Stimulated activated CD4-positive, alpha-beta T cell treated with anti-CD3 and anti-CD28 coated beads, Interleukin-4, amount 100 ng/mL, for 1 hour (primary cell): ENCODE data around the gene OCIAD2.
"Not testable (repeated sequence)": the region's sequence is repeated elsewhere in the genome, so short reads cannot be mapped to it uniquely, and the experiment has no call there.

Source experiments
- DNase-seq: peaks from one replicate; pipeline ENCODE4 v3.0.0-alpha.2; 2020

Gene OCIAD2, protein sequence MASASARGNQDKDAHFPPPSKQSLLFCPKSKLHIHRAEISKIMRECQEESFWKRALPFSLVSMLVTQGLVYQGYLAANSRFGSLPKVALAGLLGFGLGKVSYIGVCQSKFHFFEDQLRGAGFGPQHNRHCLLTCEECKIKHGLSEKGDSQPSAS

DNA sequence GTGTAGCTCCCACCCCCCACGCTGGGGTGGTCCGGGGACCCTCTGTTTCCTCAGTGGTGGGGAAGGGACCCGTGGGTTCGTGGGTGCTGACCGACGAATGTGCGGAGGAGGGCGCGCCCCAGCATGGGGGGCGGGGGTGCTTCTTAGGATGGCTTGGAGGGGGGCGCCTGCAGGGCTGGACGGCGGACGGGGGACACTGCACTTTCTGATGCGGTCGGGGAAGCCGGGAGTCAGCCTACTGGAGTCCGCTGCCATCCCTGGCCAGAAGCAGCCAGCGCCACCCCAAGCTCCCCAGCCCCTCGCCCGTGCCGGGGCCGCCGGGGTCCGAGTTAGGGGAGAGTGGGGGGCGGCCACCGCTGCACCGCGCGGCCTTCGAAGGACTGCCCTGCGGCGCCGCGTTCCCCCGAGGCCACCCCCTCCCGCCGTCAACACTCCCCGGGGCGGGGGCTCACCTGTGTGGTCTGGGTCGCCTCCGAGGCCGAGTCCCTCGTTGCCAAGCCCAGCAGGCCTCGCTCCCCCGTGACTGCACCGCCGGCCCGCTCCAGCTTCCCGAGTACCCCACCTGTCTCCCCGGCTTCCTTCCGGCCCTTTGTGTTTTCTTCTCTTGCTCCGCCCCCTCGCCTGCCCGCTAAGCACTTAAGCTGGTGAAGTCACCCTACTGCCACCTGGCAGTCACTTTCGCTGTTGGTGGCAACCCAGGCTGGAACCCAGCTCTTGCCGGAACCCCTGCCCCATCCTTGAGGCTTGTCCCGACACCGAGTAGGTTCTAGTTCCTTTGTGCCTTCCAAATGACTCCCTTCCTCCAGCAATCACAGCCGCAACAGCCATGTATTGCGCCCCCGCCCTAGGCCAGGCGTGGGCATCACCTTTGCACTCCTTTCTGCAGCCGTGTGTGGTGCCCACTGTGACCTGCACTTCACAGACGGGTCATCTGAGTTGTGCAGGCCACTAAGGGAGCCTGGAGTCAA lies at the start of gene OCIAD2:
Gene OCIAD2, minus strand, starts transcription at position 569 of the 968 bp plus-strand sequence. CDS start 2,225 bp downstream, outside the sequence.
- DNase-seq: peak; percentile 80

DNA sequence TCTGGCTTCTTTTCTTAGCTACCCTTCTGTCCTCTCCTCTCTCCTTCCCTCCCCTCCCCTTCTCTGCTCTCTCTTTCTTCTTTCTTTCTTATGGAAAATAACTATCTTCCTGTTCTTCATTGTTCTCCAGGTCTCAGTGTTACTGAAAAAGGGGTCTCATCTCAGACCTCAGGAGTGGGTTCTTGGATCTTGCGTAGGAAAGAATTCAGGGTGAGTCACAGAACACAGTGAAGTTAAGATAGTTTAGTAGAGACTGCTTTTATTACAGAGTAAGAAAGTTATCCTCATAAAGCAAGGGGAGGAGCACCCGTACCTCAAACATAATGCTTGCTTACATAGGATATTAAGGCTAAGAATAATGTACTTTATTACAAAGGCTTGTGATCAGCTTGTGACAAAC lies 47.7 kb upstream of the OCIAD2 start:
- DNase-seq: no peak

DNA sequence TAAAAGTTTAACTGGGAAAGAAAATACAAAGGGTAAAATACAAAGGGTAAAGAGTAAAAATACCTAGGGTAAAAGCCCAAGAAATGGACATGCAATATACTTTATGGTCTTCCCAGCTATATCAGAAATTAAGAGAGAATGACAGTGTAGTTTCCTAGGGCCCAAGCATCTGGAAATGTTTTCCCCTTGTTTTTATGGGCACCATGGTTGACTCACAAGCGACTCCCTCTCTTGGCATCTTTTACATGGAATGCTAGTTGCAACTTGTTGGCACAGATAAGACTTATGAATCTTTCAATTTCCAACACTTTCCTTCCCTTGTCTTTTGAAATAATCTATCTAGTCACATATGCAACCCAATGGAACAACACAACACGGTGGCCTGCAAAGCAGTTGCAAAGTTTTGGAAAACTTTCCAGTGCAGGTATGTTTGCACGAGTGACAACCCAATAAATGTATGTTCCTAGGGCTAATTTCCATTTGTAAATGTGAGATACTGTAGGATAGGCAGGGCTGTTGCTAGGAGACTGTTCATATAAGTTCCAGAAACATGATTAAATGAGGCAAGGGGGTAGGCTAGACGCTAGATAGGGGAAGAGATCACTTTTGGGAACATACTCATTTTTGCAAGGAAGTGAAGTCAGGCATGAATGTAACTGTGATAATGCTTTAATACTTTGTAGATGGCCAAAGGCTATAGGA lies 43.1 kb upstream of the OCIAD2 start:
- no peak for DNase-seq

DNA sequence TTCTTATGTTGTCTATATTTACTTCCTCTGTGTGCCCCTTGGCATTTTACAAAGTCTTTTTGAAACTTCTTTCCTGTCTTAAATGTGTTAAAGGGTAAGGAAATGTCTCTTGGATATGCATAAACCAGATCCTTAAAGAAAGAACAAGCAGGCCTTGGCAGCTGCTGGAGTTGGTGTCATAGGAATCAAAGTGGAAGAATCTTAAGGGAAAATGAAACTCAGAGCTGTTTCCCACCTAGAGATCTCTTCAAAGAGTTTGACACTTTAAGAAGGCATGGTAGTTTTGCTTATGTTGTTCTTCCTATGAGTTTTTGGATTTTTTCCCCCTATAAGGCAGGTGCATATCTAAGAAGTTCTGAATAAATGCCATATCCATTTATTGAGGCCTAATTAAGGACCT lies 42.5 kb upstream of the OCIAD2 start:
- DNase-seq: no peak

DNA sequence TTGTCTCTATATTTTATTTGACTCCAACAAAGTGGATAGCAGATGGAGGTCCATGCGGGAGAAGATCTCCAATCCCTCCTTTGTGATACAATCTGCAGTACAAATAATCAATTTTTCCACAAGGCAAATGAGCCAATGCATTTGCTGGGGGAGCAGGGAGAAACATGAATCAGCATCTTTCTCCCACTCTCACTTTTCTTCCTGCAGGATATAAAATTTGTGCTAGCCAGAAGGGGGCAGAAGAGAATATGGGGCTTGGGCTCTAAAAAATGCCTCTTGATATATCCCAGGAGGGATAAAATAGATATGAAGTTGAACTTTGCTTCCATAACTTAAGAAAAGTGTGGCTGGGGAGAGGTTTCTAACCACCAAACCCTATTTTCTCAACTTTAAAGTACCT lies 41.2 kb upstream of the OCIAD2 start:
- no peak for DNase-seq

DNA sequence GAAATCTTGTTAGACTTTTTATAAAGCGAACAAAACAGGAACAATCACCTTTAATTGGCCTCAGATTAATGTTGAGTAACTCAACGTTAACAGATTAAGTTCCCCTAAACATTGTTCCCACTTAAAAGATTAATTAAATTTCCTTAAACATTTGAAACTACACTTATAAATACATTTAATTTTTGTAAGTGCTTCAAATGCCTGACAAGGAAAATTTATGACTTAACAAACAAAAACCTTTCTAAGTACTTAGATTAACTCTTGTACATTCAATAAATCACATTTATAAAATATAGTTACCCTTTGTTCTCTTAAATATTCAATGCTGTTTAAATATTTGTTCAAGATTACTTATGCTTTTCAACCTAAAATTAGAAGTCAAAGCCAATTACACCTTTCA lies 39.4 kb upstream of the OCIAD2 start:
- DNase-seq: no peak

DNA sequence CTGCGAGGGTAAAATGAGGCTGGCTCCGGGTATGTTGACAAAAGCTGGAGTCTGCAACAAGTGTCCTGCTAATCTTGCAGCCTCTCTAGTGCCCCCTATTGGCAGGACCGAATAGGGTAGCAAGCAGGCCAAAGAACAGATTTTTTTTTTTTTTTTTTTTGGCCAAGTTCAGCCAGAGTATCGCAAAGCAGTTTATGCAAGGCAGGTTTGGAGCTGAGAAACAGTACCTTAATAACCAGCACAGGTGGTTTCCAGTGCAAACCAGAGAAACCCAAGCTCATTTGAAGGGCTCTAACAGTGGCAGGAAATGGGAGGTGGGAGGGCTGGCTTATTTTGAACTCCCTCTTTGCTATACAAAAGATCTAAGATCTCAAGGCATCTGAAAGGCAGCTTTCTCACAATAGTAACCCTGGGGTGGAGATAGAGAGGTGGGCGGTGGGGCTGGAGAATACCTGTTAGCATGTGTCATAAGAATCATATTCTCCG lies 38.2 kb upstream of the OCIAD2 start:
- peak; percentile 25 for DNase-seq

DNA sequence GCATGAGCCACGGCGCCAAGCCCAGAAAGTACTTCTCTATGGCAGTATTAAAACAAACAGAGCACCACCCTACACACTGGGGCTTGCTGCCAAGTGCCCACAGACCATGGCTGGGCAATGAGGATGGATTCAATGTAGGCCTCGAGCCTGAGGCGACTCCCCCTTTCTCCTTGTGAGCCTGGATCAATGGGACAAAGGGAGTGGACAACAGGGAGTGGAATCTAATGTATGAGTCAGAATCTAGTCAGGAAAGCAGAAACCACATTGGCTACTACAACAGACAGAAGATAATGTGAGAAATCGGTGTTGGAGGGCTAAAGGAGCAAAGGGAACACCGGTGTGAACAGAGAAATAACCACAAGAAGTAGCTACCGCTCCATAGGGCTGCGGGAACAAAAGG lies 37.7 kb upstream of the OCIAD2 start:
- DNase-seq: no peak

DNA sequence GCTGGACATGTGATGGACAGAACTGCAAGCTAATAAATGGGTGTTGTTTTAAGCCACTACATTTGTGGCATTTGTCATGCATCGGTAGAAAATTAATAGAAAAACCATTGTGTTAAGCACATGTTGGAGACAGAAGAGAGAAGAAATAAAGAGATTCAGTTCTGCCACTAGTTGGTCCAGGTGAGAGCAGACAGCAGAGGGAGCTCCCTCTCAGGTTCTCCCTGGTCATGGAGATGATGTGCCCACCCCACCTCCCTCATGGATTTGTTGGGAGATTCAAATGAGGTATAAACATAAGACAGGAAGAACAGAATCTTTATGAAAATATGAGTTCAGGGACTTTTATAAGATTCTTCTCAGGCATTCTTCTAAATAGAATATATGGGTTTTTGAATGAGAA lies 36.8 kb upstream of the OCIAD2 start:
- DNase-seq: no peak

DNA sequence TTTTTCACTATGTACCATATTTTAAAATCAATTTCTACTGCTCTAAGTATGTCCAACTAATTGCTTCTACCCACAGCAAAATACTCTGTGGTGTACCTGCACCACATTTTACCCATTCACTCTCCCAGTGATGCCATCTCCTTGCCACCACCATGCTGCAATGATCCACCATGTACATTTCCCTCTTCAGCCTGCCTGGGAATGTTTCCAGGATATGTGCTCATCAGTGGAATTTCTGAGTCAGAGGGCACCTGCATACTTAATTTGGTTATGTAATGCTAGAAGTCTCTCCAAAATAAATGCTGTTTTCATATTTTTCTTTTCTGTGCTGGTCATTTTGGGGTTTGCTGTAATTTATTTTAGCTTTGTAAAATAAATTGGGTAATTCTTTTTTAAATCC lies 33.2 kb upstream of the OCIAD2 start:
- no peak for DNase-seq

DNA sequence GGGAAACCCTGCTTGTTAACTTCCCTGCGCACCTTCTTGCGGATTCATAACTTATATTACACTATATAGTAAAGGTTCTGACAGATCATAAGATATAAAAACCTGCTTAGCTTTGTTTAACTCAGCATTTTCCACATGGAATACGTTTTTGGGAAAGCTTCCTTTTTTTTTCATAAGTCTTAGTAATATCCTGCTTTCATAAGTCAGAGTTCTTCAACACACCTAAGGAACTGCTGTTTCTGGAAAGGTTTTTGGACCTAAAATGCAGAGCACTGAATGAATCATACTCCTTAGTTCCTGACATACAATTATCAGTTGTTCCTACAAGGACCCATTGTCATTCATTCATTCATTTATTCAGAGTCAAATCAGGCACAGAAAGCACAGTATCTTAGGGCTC lies 32.3 kb upstream of the OCIAD2 start:
- DNase-seq: no peak

DNA sequence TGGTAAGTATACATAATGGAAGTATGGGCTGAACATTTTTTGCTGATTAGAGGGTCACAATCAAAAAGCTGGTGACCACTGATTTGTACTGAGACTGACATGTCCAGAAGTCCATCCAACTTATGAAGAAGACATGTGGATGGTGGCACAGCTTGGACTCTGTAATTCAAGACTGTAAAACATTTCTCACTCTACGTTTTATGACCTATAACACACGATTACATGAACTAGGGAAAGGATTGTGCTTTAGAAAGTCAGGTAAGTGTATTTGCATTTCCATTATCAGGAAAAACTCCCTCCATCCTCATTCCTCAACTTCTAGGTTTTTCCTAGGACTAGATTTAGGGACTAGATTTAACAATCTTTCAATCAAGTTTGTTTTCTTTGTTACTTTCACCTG lies 30.5 kb upstream of the OCIAD2 start:
- DNase-seq: no peak

DNA sequence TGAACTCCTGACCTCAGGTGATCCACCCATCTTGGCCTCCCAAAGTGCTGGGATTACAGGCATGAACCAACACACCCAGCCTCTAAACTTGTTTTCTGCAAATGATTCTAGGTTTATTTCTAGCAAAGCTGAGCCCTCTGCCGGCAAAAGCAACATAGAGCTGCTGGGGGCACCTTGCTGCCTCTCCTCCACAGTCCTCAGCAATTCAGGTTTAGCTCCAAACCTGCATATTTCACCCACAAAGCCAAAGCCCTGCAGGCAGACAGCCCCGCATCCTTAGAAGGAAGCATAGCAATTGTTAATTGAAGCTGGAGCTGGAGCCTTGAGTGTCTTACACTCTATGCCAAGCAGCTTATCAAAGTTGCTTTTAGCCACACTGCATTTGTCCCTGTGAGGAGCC lies 24.9 kb upstream of the OCIAD2 start:
- DNase-seq: no peak

DNA sequence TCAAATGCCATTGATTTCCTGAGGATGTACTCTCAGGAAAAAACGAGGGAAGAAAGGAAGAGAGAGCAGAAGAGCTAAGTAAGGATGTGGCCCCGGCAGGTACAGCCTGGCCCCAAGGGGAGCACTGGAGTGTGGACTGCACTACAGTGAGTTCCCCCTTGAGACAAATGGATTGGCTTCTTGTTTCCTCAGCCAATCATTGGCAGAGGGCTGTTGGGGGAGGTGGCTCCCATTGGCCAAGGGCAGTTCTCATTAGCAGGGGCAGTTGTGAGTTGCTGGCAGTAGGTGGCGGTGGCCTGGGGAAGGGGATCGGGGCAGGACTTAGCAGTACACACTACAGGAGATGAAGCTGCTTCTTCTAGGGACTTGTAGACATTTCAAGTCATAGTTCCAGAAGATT lies 24.1 kb upstream of the OCIAD2 start:
- DNase-seq: no peak

DNA sequence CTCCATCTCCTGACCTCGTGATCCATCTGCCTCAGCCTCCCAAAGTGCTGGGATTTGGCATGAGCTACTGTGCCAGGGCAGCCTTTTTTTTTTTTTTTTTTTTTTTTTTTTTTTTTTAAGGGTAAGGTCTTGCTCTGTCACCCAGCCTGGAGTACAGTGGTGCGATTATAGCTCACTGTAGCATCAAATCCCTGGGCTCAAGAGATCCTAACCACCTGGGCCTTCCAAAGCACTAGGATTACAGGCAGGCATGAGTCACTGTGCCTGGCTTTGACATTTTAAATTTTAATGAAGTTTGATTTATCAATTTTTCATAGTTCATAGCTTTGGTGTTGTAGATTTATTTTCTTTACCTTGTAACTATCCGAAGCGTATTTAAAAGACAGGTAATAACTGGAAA lies 17.8 kb upstream of the OCIAD2 start:
- no peak for DNase-seq

DNA sequence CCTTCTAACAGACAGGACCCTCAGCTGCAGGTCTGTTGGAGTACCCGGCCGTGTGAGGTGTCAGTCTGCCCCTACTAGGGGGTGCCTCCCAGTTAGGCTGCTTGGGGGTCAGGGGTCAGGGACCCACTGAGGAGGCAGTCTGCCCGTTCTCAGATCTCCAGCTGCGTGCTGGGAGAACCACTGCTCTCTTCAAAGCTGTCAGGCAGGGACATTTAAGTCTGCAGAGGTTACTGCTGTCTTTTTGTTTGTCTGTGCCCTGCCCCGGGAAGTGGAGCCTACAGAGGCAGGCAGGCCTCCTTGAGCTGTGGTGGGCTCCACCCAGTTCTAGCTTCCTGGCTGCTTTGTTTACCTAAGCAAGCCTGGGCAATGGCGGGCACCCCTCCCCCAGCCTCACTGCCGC lies 16.5 kb upstream of the OCIAD2 start:
- DNase-seq: not testable (repeated sequence)

DNA sequence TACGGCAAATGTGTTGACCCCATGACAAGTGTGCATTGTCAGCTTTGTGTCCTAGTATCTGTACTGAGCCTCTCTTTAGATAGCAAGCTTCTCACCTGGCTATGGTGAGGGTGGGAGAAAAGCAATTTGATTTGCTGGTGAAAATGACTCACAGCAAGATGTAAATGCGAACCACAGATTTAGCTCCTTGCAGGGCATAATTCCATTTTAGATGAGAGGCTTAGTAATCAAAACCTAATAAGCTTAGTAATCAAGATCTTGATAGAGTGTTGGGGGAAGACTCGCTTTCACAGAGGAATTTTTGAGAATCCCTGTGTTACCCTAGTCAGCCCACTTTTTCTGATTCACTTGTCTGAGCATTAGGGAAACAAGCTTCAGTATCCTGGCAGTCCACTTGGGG lies 7.7 kb upstream of the OCIAD2 start:
- DNase-seq: no peak

DNA sequence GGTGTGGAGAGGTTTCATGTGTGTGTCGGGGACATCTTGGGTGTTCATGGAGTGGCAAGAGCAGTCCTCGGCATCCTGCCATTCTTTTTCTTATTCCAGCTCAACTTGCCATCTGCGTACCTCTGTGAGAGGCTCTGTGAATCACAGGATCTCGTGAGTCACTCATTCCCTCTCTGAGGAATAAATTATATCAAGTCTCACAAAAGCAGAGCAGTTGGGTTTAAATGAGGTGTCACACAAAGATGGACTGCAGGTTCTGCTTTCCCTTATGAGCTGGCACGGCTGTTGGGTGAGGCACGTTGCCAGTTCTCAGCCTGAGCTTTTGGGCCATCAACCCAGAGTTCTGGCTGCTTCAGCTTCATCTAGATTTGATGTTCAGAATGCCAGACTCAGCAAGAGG lies 6.8 kb upstream of the OCIAD2 start:
- DNase-seq: no peak

DNA sequence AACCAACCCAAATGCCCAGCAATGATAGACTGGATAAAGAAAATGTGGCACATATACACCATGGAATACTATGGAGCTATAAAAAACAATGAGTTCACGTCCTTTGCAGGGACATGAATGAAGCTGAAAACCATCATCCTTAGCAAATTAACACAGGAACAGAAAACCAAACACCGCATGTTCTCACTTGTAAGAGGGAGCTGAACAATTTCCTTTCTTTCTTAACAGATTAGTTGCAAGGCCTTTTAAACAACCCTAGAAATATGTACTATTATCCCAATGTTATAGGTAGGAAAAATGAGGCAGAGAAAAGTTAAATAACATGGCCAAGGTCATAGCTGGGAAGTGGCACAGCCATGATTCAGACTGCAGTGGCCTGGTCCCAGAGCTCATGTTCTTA lies 5.8 kb upstream of the OCIAD2 start:
- DNase-seq: no peak

DNA sequence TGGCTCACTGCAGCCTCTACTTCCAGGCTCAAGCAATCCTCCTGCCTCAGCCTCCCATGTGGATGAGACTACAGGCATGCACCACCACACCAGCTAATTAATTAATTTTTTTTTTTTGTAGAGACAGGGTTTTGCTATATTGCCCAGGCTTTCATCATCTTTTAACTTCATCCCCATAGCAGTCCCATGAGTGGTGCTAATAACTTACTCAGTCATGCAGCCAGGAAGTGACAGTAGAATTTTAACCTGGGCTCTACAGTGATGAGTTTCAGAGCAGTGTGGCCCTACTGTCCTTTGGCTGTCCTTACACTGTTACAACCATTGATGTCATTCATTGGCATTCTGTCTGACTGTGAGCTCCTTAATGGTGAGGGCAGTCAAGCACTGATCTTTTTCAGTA lies 3.9 kb upstream of the OCIAD2 start:
- no peak for DNase-seq

DNA sequence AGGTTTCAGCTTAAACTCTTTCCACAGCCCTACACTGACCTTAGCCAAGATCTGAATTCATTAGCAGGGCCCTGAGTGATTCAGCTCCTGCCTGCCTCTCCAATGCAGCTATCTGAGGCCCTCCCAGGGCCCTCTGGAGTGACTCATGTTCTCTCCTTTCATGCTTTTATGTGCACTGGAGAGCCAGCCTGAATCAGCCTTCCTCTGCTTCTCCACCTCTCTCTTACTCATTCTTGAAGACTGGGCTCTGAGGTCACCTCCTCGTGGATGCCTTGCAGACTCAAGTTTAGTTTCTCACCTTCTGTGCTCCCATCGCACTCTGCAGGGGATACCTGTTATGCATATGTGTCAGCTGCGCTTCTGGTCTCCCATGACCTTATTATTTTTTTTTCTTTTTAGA lies 3.1 kb upstream of the OCIAD2 start:
- DNase-seq: peak; percentile 53

DNA sequence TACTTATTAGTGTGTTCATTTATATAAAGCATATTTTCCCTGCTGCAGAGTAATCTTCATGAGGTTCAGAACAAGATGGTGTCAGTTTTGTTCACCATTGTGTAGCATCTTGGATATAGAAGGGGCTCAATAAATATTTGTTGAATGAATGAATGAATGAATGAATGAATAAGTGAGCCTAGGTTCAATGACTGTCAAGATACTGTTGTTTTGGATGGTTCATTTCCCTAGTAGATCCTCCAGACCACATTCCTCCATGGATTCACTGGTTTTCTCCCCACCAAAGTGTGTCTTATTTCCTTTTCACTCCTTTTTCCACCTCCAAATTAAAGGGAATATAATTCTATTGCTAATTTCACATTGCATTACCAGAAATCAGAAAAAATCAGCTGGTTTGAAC lies 2.1 kb upstream of the OCIAD2 start:
- DNase-seq: no peak

DNA sequence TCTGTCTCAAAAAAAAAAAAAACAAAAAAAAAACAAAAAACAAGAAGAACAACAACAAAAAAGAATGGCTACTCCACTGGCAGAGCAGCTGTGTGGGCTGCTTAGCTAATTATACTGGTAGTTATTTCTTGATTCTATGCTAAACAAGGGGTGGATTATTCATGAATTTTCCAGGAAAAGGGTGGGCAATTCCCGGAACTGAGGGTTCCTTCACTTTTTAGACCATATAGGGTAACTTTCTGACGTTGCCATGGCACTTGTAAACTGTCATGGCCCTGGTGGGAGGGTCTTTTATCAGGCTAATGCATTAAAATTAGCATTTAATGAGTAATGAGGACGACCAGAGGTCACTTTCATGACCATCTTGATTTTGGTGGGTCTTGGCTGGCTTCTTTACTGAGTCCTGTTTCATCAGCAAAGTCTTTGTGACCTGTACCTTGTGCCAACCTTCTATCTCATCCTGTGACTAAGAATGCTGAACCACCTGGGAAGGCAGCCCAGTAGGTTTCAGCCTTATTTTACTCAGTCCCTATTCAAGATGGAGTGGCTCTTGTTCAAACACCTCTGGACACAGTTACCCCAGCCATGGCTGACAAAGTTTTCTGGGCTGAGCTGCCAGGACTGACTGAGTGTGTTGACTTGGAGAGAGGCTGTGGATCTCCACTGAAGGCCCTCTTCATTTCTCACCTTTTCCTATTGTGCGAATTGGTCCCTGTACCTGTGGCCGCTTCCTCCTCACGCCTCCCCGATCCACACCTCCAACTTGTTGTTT lies 1.3 kb upstream of the OCIAD2 start:
- no peak for DNase-seq
